Activated naive CD8-positive, alpha-beta T cell treated with anti-CD3 and anti-CD28 coated beads, Interleukin-2, amount 10 ng/mL, durations not matched to agents 7 days and 5 days (primary cell): Measurements from ENCODE around the gene MTHFD2L. TPM values are rescaled to one million over a fixed set of nuclear protein-coding genes. Genes with fewer than 3 reads are reported as not detected.
"Not testable (repeated sequence)": the region's sequence is repeated elsewhere in the genome, so short reads cannot be mapped to it uniquely, and the experiment has no call there.

ENCODE experiments used
- ATAC-seq: fragments of 150-1000 bp; cut with Tn5 transposase; one replicate; pipeline ENCODE4 v1.10.0; 2021; ENCODE audit warnings: low read depth, moderate library complexity
- POLR2A ChIA-PET: fragments of 350-600 bp; sonication (Branson Sonifier 250); formaldehyde crosslinking; loops from one replicate; lab custom pipeline; 2021; ENCODE audit warnings: antibody characterized with exemption; lab: Charles Lee
- DNase-seq: peaks from one replicate; pipeline ENCODE4 v3.0.0; 2021
- H3K27ac Mint-ChIP-seq: one replicate; pipeline ENCODE4 v1.8.0; 2022; ENCODE audit warnings: mild to moderate bottlenecking, mixed read lengths
- H3K27me3 Mint-ChIP-seq: one replicate; pipeline ENCODE4 v1.8.0; 2022; ENCODE audit warnings: mild to moderate bottlenecking, moderate library complexity, mixed read lengths
- H3K36me3 Mint-ChIP-seq: one replicate; pipeline ENCODE4 v1.8.0; 2021; ENCODE audit warnings: mild to moderate bottlenecking, mixed read lengths
- H3K4me1 Mint-ChIP-seq: one replicate; pipeline ENCODE4 v1.8.0; 2021; ENCODE audit warnings: mixed read lengths
- H3K4me3 Mint-ChIP-seq: one replicate; pipeline ENCODE4 v1.8.0; 2022; ENCODE audit warnings: mild to moderate bottlenecking, moderate library complexity, mixed read lengths
- H3K9me3 Mint-ChIP-seq: one replicate; pipeline ENCODE4 v1.8.0; 2021; ENCODE audit warnings: mixed read lengths
- total RNA-seq, 2 experiments: library from RNA; stranded (reverse); gene quantifications; one replicate each; pipeline ENCODE4 v1.2.3, GENCODE V29; 2021

MTHFD2L gene
- total RNA-seq, 2 experiments from 2014 or later, result 7.0 to 7.1 TPM

GRCh38 chr4:74178798-74179197 lies 20.9 kb downstream of the MTHFD2L start:
- POLR2A ChIA-PET, result no interaction called here
- Mint-ChIP-seq H3K27ac (no peak overlapping the region), H3K9me3 (no peaks in the 10 kb centered on the region)

GRCh38 chr4:74181219-74181618 lies 23.3 kb downstream of the MTHFD2L start:
- no peak for DNase-seq
- no peaks in the 10 kb centered on the region for H3K36me3 Mint-ChIP-seq
- H3K27ac Mint-ChIP-seq, result no peak overlapping the region
- H3K4me3 Mint-ChIP-seq, result no peak overlapping the region
- ATAC-seq, result no peak
- no peaks in the 10 kb centered on the region for H3K9me3 Mint-ChIP-seq
- H3K4me1 Mint-ChIP-seq, result peaks cover 1% of the 10 kb centered on the region
- POLR2A ChIA-PET, result no interaction called here
- no peaks in the 10 kb centered on the region for H3K27me3 Mint-ChIP-seq

More at GRCh38 chr4:74178798-74179197, 20.9 kb downstream of the MTHFD2L start:
- H3K4me1 Mint-ChIP-seq, result peaks cover 1% of the 10 kb centered on the region
- no peak for DNase-seq
- no peaks in the 10 kb centered on the region for H3K27me3 Mint-ChIP-seq
- no peak overlapping the region for H3K4me3 Mint-ChIP-seq
- no peak for ATAC-seq
- H3K36me3 Mint-ChIP-seq, result no peaks in the 10 kb centered on the region

GRCh38 chr4:74188912-74189311 lies 31.0 kb downstream of the MTHFD2L start:
- DNase-seq, result no peak
- POLR2A ChIA-PET, result no interaction called here
- Mint-ChIP-seq H3K27me3 (no peaks in the 10 kb centered on the region), H3K4me3 (no peak overlapping the region), H3K9me3 (no peaks in the 10 kb centered on the region), H3K4me1 (no peaks in the 10 kb centered on the region), H3K36me3 (no peaks in the 10 kb centered on the region), H3K27ac (no peak overlapping the region)
- no peak for ATAC-seq

GRCh38 chr4:74189331-74190043 lies 31.6 kb downstream of the MTHFD2L start:
- no peak for ATAC-seq
- no peak for DNase-seq
- Mint-ChIP-seq H3K27ac (no peak overlapping the region), H3K4me1 (no peaks in the 10 kb centered on the region), H3K36me3 (no peaks in the 10 kb centered on the region), H3K27me3 (no peaks in the 10 kb centered on the region), H3K4me3 (no peak overlapping the region), H3K9me3 (no peaks in the 10 kb centered on the region)
- POLR2A ChIA-PET, result no interaction called here

- ATAC-seq (no peak), DNase-seq (no peak)
- no peak overlapping the region for H3K4me3 Mint-ChIP-seq
- POLR2A ChIA-PET, result no interaction called here
- H3K27ac Mint-ChIP-seq, result no peak overlapping the region
- no peaks in the 10 kb centered on the region for H3K27me3 Mint-ChIP-seq
- H3K36me3 Mint-ChIP-seq, result no peaks in the 10 kb centered on the region
- no peaks in the 10 kb centered on the region for H3K9me3 Mint-ChIP-seq
- H3K4me1 Mint-ChIP-seq, result no peaks in the 10 kb centered on the region
Measured at GRCh38 chr4:74190332-74190731, 32.4 kb downstream of the MTHFD2L start.

- Mint-ChIP-seq H3K36me3 (no peaks in the 10 kb centered on the region), H3K4me3 (no peak overlapping the region), H3K4me1 (no peaks in the 10 kb centered on the region), H3K27ac (no peak overlapping the region), H3K9me3 (no peaks in the 10 kb centered on the region), H3K27me3 (no peaks in the 10 kb centered on the region)
- ATAC-seq (no peak), DNase-seq (no peak)
- POLR2A ChIA-PET, result no interaction called here
Measured at GRCh38 chr4:74190919-74191397, 33.0 kb downstream of the MTHFD2L start.

- Mint-ChIP-seq H3K36me3 (no peaks in the 10 kb centered on the region), H3K9me3 (no peaks in the 10 kb centered on the region), H3K4me3 (no peak overlapping the region), H3K4me1 (peaks cover 3% of the 10 kb centered on the region), H3K27me3 (no peaks in the 10 kb centered on the region), H3K27ac (no peak overlapping the region)
- DNase-seq, result no peak
- no peak for ATAC-seq
- POLR2A ChIA-PET, result no interaction called here
Measured at GRCh38 chr4:74197080-74197479, 39.2 kb downstream of the MTHFD2L start.

- DNase-seq, result no peak
- Mint-ChIP-seq H3K27ac (no peak overlapping the region), H3K9me3 (no peaks in the 10 kb centered on the region), H3K36me3 (no peaks in the 10 kb centered on the region), H3K4me1 (peaks cover 9% of the 10 kb centered on the region), H3K4me3 (no peak overlapping the region), H3K27me3 (no peaks in the 10 kb centered on the region)
- ATAC-seq, result no peak
- POLR2A ChIA-PET, result no interaction called here
Measured at GRCh38 chr4:74202062-74202586, 44.2 kb downstream of the MTHFD2L start.

- H3K27me3 Mint-ChIP-seq, result no peaks in the 10 kb centered on the region
- H3K9me3 Mint-ChIP-seq, result no peaks in the 10 kb centered on the region
- POLR2A ChIA-PET, result no interaction called here
- H3K27ac Mint-ChIP-seq, result no peak overlapping the region
- no peak for DNase-seq
- H3K4me1 Mint-ChIP-seq, result peaks cover 8% of the 10 kb centered on the region
- no peak for ATAC-seq
- peaks cover 2% of the 10 kb centered on the region for H3K36me3 Mint-ChIP-seq
- no peak overlapping the region for H3K4me3 Mint-ChIP-seq
Measured at GRCh38 chr4:74203467-74203866, 45.5 kb downstream of the MTHFD2L start.

- DNase-seq (no peak), ATAC-seq (no peak)
- H3K36me3 Mint-ChIP-seq, result peaks cover 4% of the 10 kb centered on the region
- H3K4me3 Mint-ChIP-seq, result no peak overlapping the region
- no peaks in the 10 kb centered on the region for H3K27me3 Mint-ChIP-seq
- H3K27ac Mint-ChIP-seq, result no peak overlapping the region
- POLR2A ChIA-PET, result no interaction called here
- peaks cover 8% of the 10 kb centered on the region for H3K4me1 Mint-ChIP-seq
- peaks cover 1% of the 10 kb centered on the region for H3K9me3 Mint-ChIP-seq
Measured at GRCh38 chr4:74205046-74205445, 47.1 kb downstream of the MTHFD2L start.

GRCh38 chr4:74205559-74205958 lies 47.6 kb downstream of the MTHFD2L start:
- Mint-ChIP-seq H3K36me3 (peaks cover 4% of the 10 kb centered on the region), H3K27ac (no peak overlapping the region), H3K9me3 (peaks cover 1% of the 10 kb centered on the region), H3K4me3 (no peak overlapping the region), H3K27me3 (no peaks in the 10 kb centered on the region), H3K4me1 (peaks cover 8% of the 10 kb centered on the region)
- POLR2A ChIA-PET, result no interaction called here
- ATAC-seq, result no peak
- DNase-seq, result no peak

GRCh38 chr4:74206088-74206825 lies 48.3 kb downstream of the MTHFD2L start:
- no peak for ATAC-seq
- H3K27me3 Mint-ChIP-seq, result no peaks in the 10 kb centered on the region
- no peak for DNase-seq
- H3K4me3 Mint-ChIP-seq, result no peak overlapping the region
- H3K27ac Mint-ChIP-seq, result peak overlapping the region; percentile 22
- POLR2A ChIA-PET, result no interaction called here
- H3K36me3 Mint-ChIP-seq, result peaks cover 4% of the 10 kb centered on the region
- H3K4me1 Mint-ChIP-seq, result peaks cover 8% of the 10 kb centered on the region
- peaks cover 3% of the 10 kb centered on the region for H3K9me3 Mint-ChIP-seq

GRCh38 chr4:74214457-74215159 lies 56.7 kb downstream of the MTHFD2L start:
- H3K9me3 Mint-ChIP-seq, H3K4me3 Mint-ChIP-seq, H3K27ac Mint-ChIP-seq, POLR2A ChIA-PET, H3K36me3 Mint-ChIP-seq, ATAC-seq, H3K4me1 Mint-ChIP-seq, H3K27me3 Mint-ChIP-seq, DNase-seq: not testable (repeated sequence)
